OCI-LY1 (cell line): ENCODE measurements around the gene SLC5A11.

Experiments used
- H2AFZ ChIP-seq: fragments of 200-600 bp; sonication (generic), shearing (Covaris generic); 2 replicates; pipeline ENCODE4 v1.6.0; 2014; ENCODE audit warnings: antibody characterized with exemption, mild to moderate bottlenecking, low read length
- H3F3A ChIP-seq: fragments of 200-600 bp; sonication (generic), shearing (Covaris generic); 2 replicates; pipeline ENCODE4 v1.6.0; 2014; ENCODE audit warnings: mild to moderate bottlenecking, antibody characterized with exemption, low read length, moderate library complexity; ENCODE audit not compliant: insufficient read depth
- H3K27ac ChIP-seq: fragments of 200-600 bp; sonication (generic); 2 replicates; pipeline ENCODE4 v1.5.1; 2014; ENCODE audit warnings: low read length, mixed run types, mild to moderate bottlenecking, low read depth; ENCODE audit not compliant: poor library complexity, severe bottlenecking
- H3K27me3 ChIP-seq: fragments of 200-600 bp; sonication (generic); 2 replicates; pipeline ENCODE4 v1.6.0; 2014; ENCODE audit warnings: antibody characterized with exemption, mild to moderate bottlenecking, low read length, moderate library complexity; ENCODE audit not compliant: insufficient read depth
- H3K36me3 ChIP-seq: fragments of 200-600 bp; sonication (generic); 2 replicates; pipeline ENCODE4 v1.6.1; 2014; ENCODE audit warnings: mild to moderate bottlenecking, antibody characterized with exemption, low read length, moderate library complexity, mixed read lengths; ENCODE audit not compliant: insufficient read depth
- H3K4me1 ChIP-seq: fragments of 200-600 bp; sonication (generic); 2 replicates; pipeline ENCODE4 v1.5.1; 2014; ENCODE audit warnings: mild to moderate bottlenecking, low read length, moderate library complexity; ENCODE audit not compliant: insufficient read depth, severe bottlenecking
- H3K4me2 ChIP-seq: fragments of 200-600 bp; sonication (generic), shearing (Covaris generic); 2 replicates; pipeline ENCODE4 v1.6.1; 2014; ENCODE audit warnings: low read length
- H3K4me3 ChIP-seq: fragments of 200-600 bp; sonication (generic); 2 replicates; pipeline ENCODE4 v1.5.1; 2014; ENCODE audit warnings: low read length, low read depth, mild to moderate bottlenecking, mixed read lengths; ENCODE audit not compliant: poor library complexity, severe bottlenecking
- H3K79me2 ChIP-seq: fragments of 200-600 bp; shearing (Covaris generic); 2 replicates; pipeline ENCODE4 v1.6.1; 2016; ENCODE audit warnings: mixed run types, low read length, mixed read lengths; ENCODE audit not compliant: insufficient read depth
- H3K9ac ChIP-seq: fragments of 200-600 bp; sonication (generic), shearing (Covaris generic); 2 replicates; pipeline ENCODE4 v1.6.1; 2014; ENCODE audit warnings: mild to moderate bottlenecking, low read length, mixed read lengths
- H3K9me2 ChIP-seq: fragments of 200-600 bp; sonication (generic), shearing (Covaris generic); 2 replicates; pipeline ENCODE4 v1.6.1; 2014; ENCODE audit warnings: low read depth, mild to moderate bottlenecking, low read length, mixed read lengths
- H3K9me3 ChIP-seq: fragments of 200-600 bp; shearing (Covaris generic); 2 replicates; pipeline ENCODE4 v1.6.1; 2014; ENCODE audit warnings: low read length, mixed read lengths
- H4K20me1 ChIP-seq: fragments of 200-600 bp; sonication (generic), shearing (Covaris generic); 2 replicates; pipeline ENCODE4 v1.6.0; 2016; ENCODE audit warnings: mild to moderate bottlenecking, low read length; ENCODE audit not compliant: insufficient read depth
- CTCF ChIP-seq: fragments of 200-600 bp; sonication (generic), shearing (Covaris generic); IDR thresholded peaks from 2 replicates; pipeline ENCODE4 v1.5.1; 2017; ENCODE audit warnings: mild to moderate bottlenecking, antibody characterized with exemption, low read length, moderate library complexity, mixed read lengths
- EZH2 ChIP-seq: fragments of 200-600 bp; sonication (generic), shearing (Covaris generic); IDR thresholded peaks from 2 replicates; pipeline ENCODE4 v1.8.0; 2017; ENCODE audit warnings: borderline replicate concordance, mixed run types, mild to moderate bottlenecking, antibody characterized with exemption, low read length, moderate library complexity, mixed read lengths

The SLC5A11 gene

GRCh38 chr16:24919536-24919935, 73.8 kb downstream of the SLC5A11 start:
- H3K27me3 ChIP-seq, result no peaks in the 10 kb centered on the region
- H3K9me3 ChIP-seq, result no peaks in the 10 kb centered on the region
- H3K9ac ChIP-seq, result no peak overlapping the region
- H3F3A ChIP-seq, result no peaks in the 10 kb centered on the region
- no peaks in the 10 kb centered on the region for H3K9me2 ChIP-seq
- no peaks in the 10 kb centered on the region for H4K20me1 ChIP-seq
- H3K27ac ChIP-seq, result no peak overlapping the region
- peaks cover 26% of the 10 kb centered on the region for H3K36me3 ChIP-seq
- H2AFZ ChIP-seq, result no peak overlapping the region
- TF ChIP-seq CTCF, result no peak
- no peak for TF ChIP-seq EZH2
- H3K4me1 ChIP-seq, result no peaks in the 10 kb centered on the region
- H3K4me2 ChIP-seq, result no peak overlapping the region
- H3K79me2 ChIP-seq, result no peaks in the 10 kb centered on the region
- no peak overlapping the region for H3K4me3 ChIP-seq

DNA sequence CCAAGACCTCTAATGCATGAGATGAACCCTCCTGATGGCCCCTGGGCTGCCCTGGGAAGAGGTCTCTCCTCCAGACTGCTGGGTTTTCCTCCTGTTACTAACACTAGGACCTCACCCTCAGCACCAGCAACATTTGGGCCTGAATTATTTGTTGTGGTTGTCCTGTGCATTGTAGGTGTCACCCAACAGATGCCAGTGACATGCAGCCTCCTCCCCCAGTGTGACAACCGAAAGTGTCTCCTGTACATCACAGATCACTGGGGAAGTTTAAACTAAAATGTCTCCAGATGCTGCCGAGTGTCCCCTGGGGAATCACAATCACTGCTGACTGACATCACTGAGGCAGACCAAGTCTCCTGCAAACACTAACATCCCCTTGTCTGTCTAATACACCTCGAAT, 74.8 kb downstream of the SLC5A11 start:
- Histone ChIP-seq H3K4me2 (no peak overlapping the region), H3K27ac (no peak overlapping the region), H3K79me2 (no peaks in the 10 kb centered on the region), H3K27me3 (no peaks in the 10 kb centered on the region), H3K4me3 (no peak overlapping the region), H3K36me3 (peaks cover 26% of the 10 kb centered on the region), H3K9ac (no peak overlapping the region), H3K4me1 (no peaks in the 10 kb centered on the region), H4K20me1 (no peaks in the 10 kb centered on the region), H2AFZ (no peak overlapping the region), H3F3A (no peaks in the 10 kb centered on the region), H3K9me3 (no peaks in the 10 kb centered on the region), H3K9me2 (no peaks in the 10 kb centered on the region)
- TF ChIP-seq CTCF, result no peak
- no peak for TF ChIP-seq EZH2

- Histone ChIP-seq H4K20me1 (no peaks in the 10 kb centered on the region), H2AFZ (no peak overlapping the region), H3K4me1 (no peaks in the 10 kb centered on the region), H3K4me2 (no peak overlapping the region), H3K27ac (no peak overlapping the region), H3K36me3 (peaks cover 26% of the 10 kb centered on the region), H3K9ac (no peak overlapping the region), H3K4me3 (no peak overlapping the region), H3K9me3 (no peaks in the 10 kb centered on the region), H3F3A (no peaks in the 10 kb centered on the region), H3K9me2 (no peaks in the 10 kb centered on the region), H3K27me3 (no peaks in the 10 kb centered on the region), H3K79me2 (no peaks in the 10 kb centered on the region)
- TF ChIP-seq EZH2, result no peak
- TF ChIP-seq CTCF, result no peak
These were observed 75.5 kb downstream of the SLC5A11 start for GRCh38 chr16:24921229-24921628.
